DOHH2 (cell line): ENCODE measurements around the gene CACNA1D.
"Not testable (repeated sequence)": the region's sequence is repeated elsewhere in the genome, so short reads cannot be mapped to it uniquely, and the experiment has no call there.

Experiments used
- H3F3A ChIP-seq: fragments of 200-600 bp; sonication (generic), shearing (Covaris generic); 2 replicates; pipeline ENCODE4 v1.6.0; 2016; ENCODE audit warnings: antibody characterized with exemption, mild to moderate bottlenecking; ENCODE audit not compliant: control insufficient read depth, insufficient read depth
- H3K27ac ChIP-seq: fragments of 200-600 bp; sonication (generic); 2 replicates; pipeline ENCODE4 v1.5.1; 2014; ENCODE audit warnings: low read depth, mild to moderate bottlenecking, low read length, moderate library complexity
- H3K27me3 ChIP-seq: fragments of 200-600 bp; sonication (generic); 2 replicates; pipeline ENCODE4 v1.6.1; 2014; ENCODE audit warnings: mild to moderate bottlenecking, low read length, mixed read lengths; ENCODE audit not compliant: control insufficient read depth
- H3K36me3 ChIP-seq: fragments of 200-600 bp; sonication (generic); 2 replicates; pipeline ENCODE4 v1.6.1; 2014; ENCODE audit warnings: mild to moderate bottlenecking, low read length, moderate library complexity, mixed read lengths; ENCODE audit not compliant: control insufficient read depth
- H3K4me1 ChIP-seq: fragments of 200-600 bp; sonication (generic); 2 replicates; pipeline ENCODE4 v1.6.1; 2014; ENCODE audit warnings: mild to moderate bottlenecking, low read length, mixed read lengths; ENCODE audit not compliant: control insufficient read depth
- H3K4me2 ChIP-seq: fragments of 200-600 bp; sonication (generic); 2 replicates; pipeline ENCODE4 v1.6.0; 2014; ENCODE audit warnings: mild to moderate bottlenecking, low read length, moderate library complexity
- H3K4me3 ChIP-seq: fragments of 200-600 bp; sonication (generic); 2 replicates; pipeline ENCODE4 v1.5.1; 2014; ENCODE audit warnings: mild to moderate bottlenecking, low read length, mixed read lengths
- H3K79me2 ChIP-seq: fragments of 200-600 bp; sonication (generic); 2 replicates; pipeline ENCODE4 v1.6.1; 2014; ENCODE audit warnings: mild to moderate bottlenecking, low read length, mixed read lengths; ENCODE audit not compliant: control insufficient read depth
- H3K9me2 ChIP-seq: fragments of 200-600 bp; sonication (generic); replicated peaks from 2 replicates; pipeline ENCODE4 v1.6.1; 2014; ENCODE audit warnings: mild to moderate bottlenecking, low read length, mixed read lengths; ENCODE audit not compliant: control insufficient read depth
- H3K9me3 ChIP-seq: fragments of 200-600 bp; sonication (generic); 2 replicates; pipeline ENCODE4 v1.6.1; 2014; ENCODE audit warnings: antibody characterized with exemption, low read length, mixed read lengths; ENCODE audit not compliant: control insufficient read depth, insufficient read depth
- H4K20me1 ChIP-seq: fragments of 200-600 bp; sonication (generic); 2 replicates; pipeline ENCODE4 v1.6.0; 2014; ENCODE audit warnings: low read depth, mild to moderate bottlenecking, antibody characterized with exemption, low read length, moderate library complexity; ENCODE audit not compliant: control insufficient read depth, insufficient read depth
- EZH2phosphoT487 ChIP-seq: fragments of 200-600 bp; sonication (generic); IDR thresholded peaks from 2 replicates; pipeline ENCODE4 v1.6.1; 2017; ENCODE audit warnings: borderline replicate concordance, mild to moderate bottlenecking, antibody characterized with exemption, low read length, moderate library complexity, mixed read lengths
- TF ChIP-seq, protein P1 (sequence below): fragments of 200-600 bp; sonication (generic); IDR thresholded peaks from one replicate; pipeline ENCODE4 v1.5.1; 2014; ENCODE audit warnings: antibody characterized with exemption, mild to moderate bottlenecking, low read depth, low read length; ENCODE audit not compliant: poor library complexity, severe bottlenecking

Gene CACNA1D

DNA sequence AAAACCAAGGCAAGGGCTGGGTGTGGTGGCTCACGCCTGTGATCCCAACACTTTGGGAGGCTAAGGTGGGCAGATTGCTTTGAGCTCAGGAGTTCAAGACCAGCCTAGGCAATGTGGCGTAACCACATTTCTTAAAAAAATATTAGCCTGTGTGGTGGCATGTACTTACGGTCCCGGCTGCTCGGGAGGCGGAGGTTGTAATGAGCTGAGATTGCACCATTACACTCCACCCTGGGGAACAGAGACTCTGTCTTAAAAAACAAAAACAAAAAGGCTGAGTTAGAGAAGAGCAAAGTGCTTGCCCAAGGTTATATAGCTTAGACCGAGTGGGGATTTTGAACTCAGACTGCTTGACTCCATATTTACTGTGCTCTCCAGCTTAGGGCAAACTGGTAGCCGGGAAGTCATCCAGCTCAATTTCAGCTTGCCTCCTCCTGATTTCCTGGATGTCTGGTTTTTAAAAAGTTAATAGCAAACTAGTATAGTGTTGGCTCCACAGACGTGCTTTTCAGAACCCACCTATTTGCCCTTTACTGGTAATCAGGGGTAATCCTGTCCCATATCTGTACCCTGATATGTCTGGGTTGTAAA lies 138.9 kb downstream of the CACNA1D start:
- Histone ChIP-seq H3K27me3 (peaks cover 36% of the 10 kb centered on the region), H3K9me3 (no peaks in the 10 kb centered on the region), H3F3A (no peaks in the 10 kb centered on the region), H3K79me2 (no peaks in the 10 kb centered on the region), H3K9me2 (no peaks in the 10 kb centered on the region), H3K4me1 (no peaks in the 10 kb centered on the region), H3K4me3 (no peak overlapping the region), H3K36me3 (no peaks in the 10 kb centered on the region), H4K20me1 (no peaks in the 10 kb centered on the region), H3K4me2 (no peak overlapping the region), H3K27ac (no peak overlapping the region)
- TF ChIP-seq, protein P1, sequence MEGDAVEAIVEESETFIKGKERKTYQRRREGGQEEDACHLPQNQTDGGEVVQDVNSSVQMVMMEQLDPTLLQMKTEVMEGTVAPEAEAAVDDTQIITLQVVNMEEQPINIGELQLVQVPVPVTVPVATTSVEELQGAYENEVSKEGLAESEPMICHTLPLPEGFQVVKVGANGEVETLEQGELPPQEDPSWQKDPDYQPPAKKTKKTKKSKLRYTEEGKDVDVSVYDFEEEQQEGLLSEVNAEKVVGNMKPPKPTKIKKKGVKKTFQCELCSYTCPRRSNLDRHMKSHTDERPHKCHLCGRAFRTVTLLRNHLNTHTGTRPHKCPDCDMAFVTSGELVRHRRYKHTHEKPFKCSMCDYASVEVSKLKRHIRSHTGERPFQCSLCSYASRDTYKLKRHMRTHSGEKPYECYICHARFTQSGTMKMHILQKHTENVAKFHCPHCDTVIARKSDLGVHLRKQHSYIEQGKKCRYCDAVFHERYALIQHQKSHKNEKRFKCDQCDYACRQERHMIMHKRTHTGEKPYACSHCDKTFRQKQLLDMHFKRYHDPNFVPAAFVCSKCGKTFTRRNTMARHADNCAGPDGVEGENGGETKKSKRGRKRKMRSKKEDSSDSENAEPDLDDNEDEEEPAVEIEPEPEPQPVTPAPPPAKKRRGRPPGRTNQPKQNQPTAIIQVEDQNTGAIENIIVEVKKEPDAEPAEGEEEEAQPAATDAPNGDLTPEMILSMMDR = no peak
- TF ChIP-seq EZH2phosphoT487 = no peak

DNA sequence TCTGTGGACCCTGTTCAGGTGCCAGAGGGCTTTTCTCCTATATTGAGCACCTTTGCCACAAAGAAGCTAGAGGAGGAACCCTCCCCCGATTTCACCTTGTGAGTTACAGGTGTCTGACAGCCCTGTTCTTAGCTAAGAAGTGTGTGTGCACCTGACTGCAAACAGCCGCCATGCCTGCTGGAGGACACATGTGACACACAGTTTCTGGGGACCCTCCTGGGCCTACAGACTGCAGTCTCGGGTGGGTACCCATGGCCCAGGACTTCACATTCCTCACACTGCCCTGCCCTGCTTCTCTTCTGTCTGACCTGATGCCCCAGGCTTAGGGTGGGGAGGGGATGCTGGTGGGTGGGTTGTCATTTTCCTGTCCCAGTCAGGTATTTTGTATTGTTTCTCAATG lies 140.6 kb downstream of the CACNA1D start:
- Histone ChIP-seq H3F3A (no peaks in the 10 kb centered on the region), H3K27me3 (peaks cover 24% of the 10 kb centered on the region; the same call in 1 of the 2 replicates)
- TF ChIP-seq EZH2phosphoT487 = no peak
- TF ChIP-seq, protein P1 = no peak

DNA sequence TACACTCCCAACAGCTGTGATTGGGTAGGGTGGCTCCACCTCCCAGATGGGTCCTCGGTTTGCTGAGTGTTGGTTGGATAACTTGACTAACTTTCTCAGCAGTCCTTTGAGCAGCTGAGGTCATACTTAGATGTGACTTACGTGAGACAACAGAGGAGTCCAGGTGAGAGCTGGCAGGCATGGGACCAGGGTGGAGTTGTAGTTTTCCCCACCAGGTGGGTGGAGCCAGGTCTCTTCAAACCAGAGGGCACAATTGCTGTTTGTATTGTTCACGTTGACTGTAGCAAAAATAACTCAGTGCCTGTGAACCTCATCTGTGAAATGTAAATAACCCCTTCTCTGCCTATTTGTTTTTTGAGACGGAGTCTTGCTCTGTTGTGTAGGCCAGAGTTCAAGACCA lies 144.4 kb downstream of the CACNA1D start:
- H3K79me2 ChIP-seq, H4K20me1 ChIP-seq, H3K27ac ChIP-seq, H3K4me2 ChIP-seq, H3K9me2 ChIP-seq, H3K36me3 ChIP-seq, H3K4me3 ChIP-seq, H3K9me3 ChIP-seq, H3F3A ChIP-seq, H3K4me1 ChIP-seq: not testable (repeated sequence)
- H3K27me3 ChIP-seq = peaks cover 20% of the 10 kb centered on the region; the same call in 1 of the 2 replicates

More for the DNA sequence above, 140.6 kb downstream of the CACNA1D start:
- no peaks in the 10 kb centered on the region for H3K4me1 ChIP-seq
- no peak overlapping the region for H3K4me3 ChIP-seq
- H3K36me3 ChIP-seq = no peaks in the 10 kb centered on the region
- no peaks in the 10 kb centered on the region for H4K20me1 ChIP-seq
- no peaks in the 10 kb centered on the region for H3K9me2 ChIP-seq
- H3K27ac ChIP-seq = no peak overlapping the region
- no peak overlapping the region for H3K4me2 ChIP-seq
- H3K79me2 ChIP-seq = no peaks in the 10 kb centered on the region
- no peaks in the 10 kb centered on the region for H3K9me3 ChIP-seq

DNA sequence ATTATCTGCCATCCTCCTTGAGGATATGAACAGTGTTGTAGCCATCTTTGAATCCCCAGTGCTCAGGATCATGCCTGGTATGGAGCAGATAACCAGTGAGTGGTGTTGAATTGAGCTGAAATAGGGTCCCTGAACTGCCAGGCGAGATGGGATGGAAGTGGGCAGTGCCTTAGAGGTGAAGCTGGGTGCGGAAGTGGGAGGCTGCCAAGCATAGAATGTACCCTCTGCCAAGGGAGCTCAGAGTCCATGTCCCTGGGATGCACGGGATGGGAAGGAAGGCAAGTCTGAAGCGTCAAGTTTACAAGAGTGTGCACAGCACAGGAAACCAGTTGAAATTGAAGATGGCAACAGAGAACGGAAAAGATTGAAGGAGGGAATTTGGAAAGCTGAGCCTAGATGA lies 147.0 kb downstream of the CACNA1D start:
- Histone ChIP-seq H3K9me2 (no peaks in the 10 kb centered on the region), H3K4me1 (no peaks in the 10 kb centered on the region), H3K79me2 (no peaks in the 10 kb centered on the region), H3K4me3 (no peak overlapping the region), H3K4me2 (no peak overlapping the region), H3K36me3 (no peaks in the 10 kb centered on the region), H3K27ac (no peak overlapping the region), H3F3A (no peaks in the 10 kb centered on the region), H3K9me3 (no peaks in the 10 kb centered on the region), H3K27me3 (0 out of 2 replicates have a peak, but pooled peaks cover 3% of the 10 kb centered on the region), H4K20me1 (no peaks in the 10 kb centered on the region)
- TF ChIP-seq EZH2phosphoT487 = no peak
- TF ChIP-seq, protein P1 = no peak
